ENCODE data around the gene C1QL4.

- TF ChIP-seq, protein P1, sequence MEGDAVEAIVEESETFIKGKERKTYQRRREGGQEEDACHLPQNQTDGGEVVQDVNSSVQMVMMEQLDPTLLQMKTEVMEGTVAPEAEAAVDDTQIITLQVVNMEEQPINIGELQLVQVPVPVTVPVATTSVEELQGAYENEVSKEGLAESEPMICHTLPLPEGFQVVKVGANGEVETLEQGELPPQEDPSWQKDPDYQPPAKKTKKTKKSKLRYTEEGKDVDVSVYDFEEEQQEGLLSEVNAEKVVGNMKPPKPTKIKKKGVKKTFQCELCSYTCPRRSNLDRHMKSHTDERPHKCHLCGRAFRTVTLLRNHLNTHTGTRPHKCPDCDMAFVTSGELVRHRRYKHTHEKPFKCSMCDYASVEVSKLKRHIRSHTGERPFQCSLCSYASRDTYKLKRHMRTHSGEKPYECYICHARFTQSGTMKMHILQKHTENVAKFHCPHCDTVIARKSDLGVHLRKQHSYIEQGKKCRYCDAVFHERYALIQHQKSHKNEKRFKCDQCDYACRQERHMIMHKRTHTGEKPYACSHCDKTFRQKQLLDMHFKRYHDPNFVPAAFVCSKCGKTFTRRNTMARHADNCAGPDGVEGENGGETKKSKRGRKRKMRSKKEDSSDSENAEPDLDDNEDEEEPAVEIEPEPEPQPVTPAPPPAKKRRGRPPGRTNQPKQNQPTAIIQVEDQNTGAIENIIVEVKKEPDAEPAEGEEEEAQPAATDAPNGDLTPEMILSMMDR (IDR thresholded peaks at IDR 0.05) = no peak
- TF ChIP-seq POLR2A (IDR thresholded peaks at IDR 0.05) = no peak
Observed at GRCh38 chr12:49305762-49306510, 31.1 kb downstream of the C1QL4 start.
